ENCODE results near the gene GPR157. TPM values are rescaled to one million over a fixed set of nuclear protein-coding genes. Genes with fewer than 3 reads are reported as not detected.

GPR157 gene
- total RNA-seq, 1 donor from 2014 or later, result 19.4 TPM

- DNase-seq (ENCODE audit: extremely low spot score in 2 of 2), result no peak
- TF ChIP-seq POLR2AphosphoS5 (IDR thresholded peaks at IDR 0.05; ENCODE audit: insufficient read depth in 1 of 2, low read depth in 1 of 2), result no peak
- no peak for TF ChIP-seq CTCF (IDR thresholded peaks at IDR 0.05)
- no peak for TF ChIP-seq POLR2A (IDR thresholded peaks at IDR 0.05)
- no peaks in the 10 kb centered on the region for H3K9me3 ChIP-seq
- H3K27me3 ChIP-seq, result no peaks in the 10 kb centered on the region
- intact Hi-C loops (cut with DNase I), result no loop called here
- no peak overlapping the region for H3K27ac ChIP-seq
- no peaks in the 10 kb centered on the region for H3K36me3 ChIP-seq
- no peak overlapping the region for H3K4me3 ChIP-seq
- no peaks in the 10 kb centered on the region for H3K4me1 ChIP-seq
Observed at GRCh38 chr1:9143250-9143649, 14.3 kb upstream of the GPR157 start.

- Histone ChIP-seq H3K27me3 (no peaks in the 10 kb centered on the region), H3K4me1 (no peaks in the 10 kb centered on the region), H3K9me3 (no peaks in the 10 kb centered on the region), H3K36me3 (no peaks in the 10 kb centered on the region), H3K27ac (no peak overlapping the region), H3K4me3 (no peak overlapping the region)
- TF ChIP-seq POLR2A (IDR thresholded peaks at IDR 0.05) (no peak), POLR2AphosphoS5 (IDR thresholded peaks at IDR 0.05; ENCODE audit: insufficient read depth in 1 of 2, low read depth in 1 of 2) (no peak), CTCF (IDR thresholded peaks at IDR 0.05) (no peak)
- DNase-seq (ENCODE audit: extremely low spot score in 2 of 2), result no peak
- intact Hi-C loops (cut with DNase I), result no loop called here
Observed at GRCh38 chr1:9139930-9140329, 11.0 kb upstream of the GPR157 start.

- H3K27ac ChIP-seq, result no peak overlapping the region
- H3K9me3 ChIP-seq, result no peaks in the 10 kb centered on the region
- no peaks in the 10 kb centered on the region for H3K36me3 ChIP-seq
- H3K27me3 ChIP-seq, result no peaks in the 10 kb centered on the region
- no peaks in the 10 kb centered on the region for H3K4me1 ChIP-seq
- H3K4me3 ChIP-seq, result no peak overlapping the region
- no peak for DNase-seq (ENCODE audit: extremely low spot score in 2 of 2)
- intact Hi-C loops (cut with DNase I), result no loop called here
- no peak for TF ChIP-seq POLR2A (IDR thresholded peaks at IDR 0.05)
- no peak for TF ChIP-seq CTCF (IDR thresholded peaks at IDR 0.05)
- no peak for TF ChIP-seq POLR2AphosphoS5 (IDR thresholded peaks at IDR 0.05; ENCODE audit: insufficient read depth in 1 of 2, low read depth in 1 of 2)
Observed at GRCh38 chr1:9136932-9137331, 8.0 kb upstream of the GPR157 start.

DNA sequence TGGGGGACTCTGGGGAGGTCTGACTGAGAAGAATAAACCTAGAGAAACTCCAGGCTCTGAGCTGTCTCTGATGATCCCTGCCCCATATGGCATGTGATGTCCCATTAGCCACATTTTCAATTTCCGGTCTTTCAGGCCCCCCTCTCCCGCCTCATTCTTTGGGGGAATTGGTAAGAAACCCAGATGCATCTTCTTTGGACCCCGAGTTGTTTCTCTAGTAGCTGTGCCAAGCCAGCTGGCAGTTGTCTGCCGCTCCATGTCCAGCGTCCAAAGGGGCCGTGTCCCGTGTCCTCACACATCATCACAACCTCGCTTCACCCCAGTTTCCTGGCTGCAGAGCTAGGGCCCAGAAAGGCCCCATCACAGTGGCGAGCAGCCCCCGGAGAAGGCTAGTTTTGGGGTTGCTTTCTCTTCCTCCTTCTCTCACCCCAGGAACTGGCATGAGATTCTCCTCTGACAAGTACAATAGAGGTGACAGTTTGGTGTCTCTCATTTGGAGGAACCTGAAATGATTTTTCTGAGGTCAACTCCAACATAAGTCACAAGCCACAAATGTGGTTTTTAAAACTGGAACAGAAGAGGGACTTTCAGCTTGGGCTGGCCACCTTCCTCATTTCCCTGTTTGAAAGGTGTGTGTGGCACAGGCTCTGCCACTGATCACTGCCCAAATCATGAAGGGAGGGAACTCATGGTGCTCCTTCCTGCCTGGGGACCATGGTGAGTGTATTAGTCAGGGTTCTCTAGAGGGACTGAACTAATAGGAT is 6.4 kb upstream of the GPR157 start:
- Histone ChIP-seq H3K4me3 (no peak overlapping the region), H3K9me3 (no peaks in the 10 kb centered on the region), H3K27me3 (no peaks in the 10 kb centered on the region), H3K4me1 (no peaks in the 10 kb centered on the region), H3K36me3 (no peaks in the 10 kb centered on the region), H3K27ac (no peak overlapping the region)
- intact Hi-C loops (cut with DNase I), result no loop called here
- no peak for DNase-seq (ENCODE audit: extremely low spot score in 2 of 2)
- no peak for TF ChIP-seq POLR2A (IDR thresholded peaks at IDR 0.05)
- no peak for TF ChIP-seq CTCF (IDR thresholded peaks at IDR 0.05)
- no peak for TF ChIP-seq POLR2AphosphoS5 (IDR thresholded peaks at IDR 0.05; ENCODE audit: insufficient read depth in 1 of 2, low read depth in 1 of 2)

DNA sequence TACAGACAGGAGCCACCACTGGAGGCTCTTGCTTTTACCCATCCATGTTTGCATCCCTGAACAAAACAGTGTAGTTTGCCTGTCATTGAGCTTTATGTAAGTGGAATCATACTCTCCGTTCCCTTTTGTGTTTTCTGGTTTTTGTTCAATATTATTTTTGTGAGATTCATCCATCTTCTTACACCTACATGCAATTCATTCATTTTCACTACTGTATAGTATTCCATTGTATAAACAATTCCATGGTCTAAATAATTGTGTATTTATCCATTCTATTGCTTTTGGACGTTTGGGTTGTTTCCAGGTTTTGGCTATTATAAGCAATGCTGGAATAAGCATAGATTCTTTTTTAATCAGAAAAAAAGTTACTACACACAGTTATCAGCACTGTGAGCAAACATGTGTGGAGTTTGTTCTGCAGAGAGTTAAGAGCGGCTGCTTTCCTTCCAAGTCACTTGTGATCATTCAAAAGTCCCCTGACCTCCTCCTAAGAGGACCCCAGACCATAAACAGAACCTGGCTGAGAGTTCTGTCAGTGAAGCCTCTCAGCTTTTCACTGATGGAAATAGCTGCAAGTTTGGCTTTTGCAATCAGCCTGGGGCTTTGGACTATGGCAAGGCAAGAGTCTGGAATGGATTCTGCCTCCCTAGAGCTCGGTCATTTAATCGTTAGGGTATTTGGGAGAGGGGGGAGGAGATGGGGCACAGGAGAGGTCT is 5.1 kb upstream of the GPR157 start:
- no peak overlapping the region for H3K27ac ChIP-seq
- intact Hi-C loops (cut with DNase I), result no loop called here
- no peaks in the 10 kb centered on the region for H3K9me3 ChIP-seq
- H3K27me3 ChIP-seq, result no peaks in the 10 kb centered on the region
- no peaks in the 10 kb centered on the region for H3K36me3 ChIP-seq
- peaks cover 6% of the 10 kb centered on the region for H3K4me1 ChIP-seq
- TF ChIP-seq POLR2AphosphoS5 (IDR thresholded peaks at IDR 0.05; ENCODE audit: insufficient read depth in 1 of 2, low read depth in 1 of 2) (no peak), POLR2A (IDR thresholded peaks at IDR 0.05) (no peak), CTCF (IDR thresholded peaks at IDR 0.05) (no peak)
- DNase-seq (ENCODE audit: extremely low spot score in 2 of 2), result no peak
- no peak overlapping the region for H3K4me3 ChIP-seq

Measured in vagina (tissue), 2 donors.